Colonic mucosa (tissue), 4 donors: ENCODE data around the gene GADD45A. TPM values are rescaled to one million over a fixed set of nuclear protein-coding genes. Genes with fewer than 3 reads are reported as not detected.

Experiments used
- DNase-seq: peaks from one replicate; pipeline ENCODE4 v3.0.0-alpha.2; 2020
- H3K27ac ChIP-seq: fragments of 200-600 bp; one replicate; pipeline ENCODE4 v1.8.0; 2021
- H3K27me3 ChIP-seq: fragments of 200-600 bp; one replicate; pipeline ENCODE4 v1.8.0; 2021
- H3K36me3 ChIP-seq: fragments of 200-600 bp; one replicate; pipeline ENCODE4 v1.8.0; 2021
- H3K4me1 ChIP-seq: fragments of 200-600 bp; one replicate; pipeline ENCODE4 v1.8.0; 2021; ENCODE audit warnings: mild to moderate bottlenecking
- H3K4me3 ChIP-seq: fragments of 200-600 bp; one replicate; pipeline ENCODE4 v1.8.0; 2021
- H3K9ac ChIP-seq, 2 donors: one replicate each; pipeline ENCODE4 v1.7.0; 2013; ENCODE audit warnings: control low read depth in 2 of 2, low read depth in 2 of 2, low read length in 2 of 2
- H3K9me3 ChIP-seq: fragments of 200-600 bp; one replicate; pipeline ENCODE4 v1.8.0; 2021
- intact Hi-C: fragments of 100-400 bp; cut with DNase I; formaldehyde crosslinking; loops from one replicate; pipeline ENCODE4 v1.14.1; 2022
- total RNA-seq, 2 donors: library from RNA; stranded (reverse); fragmentation: NEBNext Ultra II Directional in 1 of 2; extraction: Animal tissue kit (Norgen Biotek cat#: 25700) in 1 of 2; gene quantifications; one replicate each; pipeline ENCODE4 v1.2.1, GENCODE V29; 2021
- TF ChIP-seq, protein P1 (sequence below): fragments of 200-600 bp; IDR thresholded peaks from one replicate; pipeline ENCODE4 v1.8.0; 2022; ENCODE audit warnings: antibody characterized with exemption, mild to moderate bottlenecking
- donor health status: healthy.
- donor health status: DM: no; HTN: no; CAD: no.
- donor health status: DM: no; HTN: no; CAD: no.

Gene GADD45A
- total RNA-seq, 2 donors from 2014 or later: 29.0 to 29.4 TPM

DNA sequence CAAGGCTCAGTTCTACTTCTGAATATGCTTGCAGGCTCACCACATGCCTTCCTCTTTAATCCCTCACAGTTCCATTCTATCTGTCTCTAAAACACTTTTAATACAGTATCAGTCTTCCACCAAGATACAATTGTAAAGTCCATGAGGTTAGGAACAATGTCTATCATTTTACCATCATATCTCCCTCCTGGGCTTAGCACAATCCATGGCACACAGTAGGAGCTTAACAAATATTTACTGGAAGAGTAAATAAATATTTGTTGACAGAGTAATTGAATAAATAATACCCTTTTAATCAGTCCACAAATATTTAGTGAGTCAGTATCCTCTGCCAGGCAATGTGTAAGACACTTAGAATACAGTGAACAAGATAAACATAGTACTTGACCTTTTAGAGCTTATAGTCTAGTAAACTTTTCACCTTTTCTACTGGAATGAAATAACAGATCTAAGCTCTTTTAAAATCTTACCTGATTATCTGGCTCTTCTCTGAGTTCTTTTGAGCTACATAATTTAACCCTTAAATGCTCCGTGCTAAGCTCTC is 12.7 kb upstream of the GADD45A start:
- H3K4me3 ChIP-seq: no peak overlapping the region
- no peaks in the 10 kb centered on the region for H3K9me3 ChIP-seq
- no peaks in the 10 kb centered on the region for H3K4me1 ChIP-seq
- TF ChIP-seq, protein P1, sequence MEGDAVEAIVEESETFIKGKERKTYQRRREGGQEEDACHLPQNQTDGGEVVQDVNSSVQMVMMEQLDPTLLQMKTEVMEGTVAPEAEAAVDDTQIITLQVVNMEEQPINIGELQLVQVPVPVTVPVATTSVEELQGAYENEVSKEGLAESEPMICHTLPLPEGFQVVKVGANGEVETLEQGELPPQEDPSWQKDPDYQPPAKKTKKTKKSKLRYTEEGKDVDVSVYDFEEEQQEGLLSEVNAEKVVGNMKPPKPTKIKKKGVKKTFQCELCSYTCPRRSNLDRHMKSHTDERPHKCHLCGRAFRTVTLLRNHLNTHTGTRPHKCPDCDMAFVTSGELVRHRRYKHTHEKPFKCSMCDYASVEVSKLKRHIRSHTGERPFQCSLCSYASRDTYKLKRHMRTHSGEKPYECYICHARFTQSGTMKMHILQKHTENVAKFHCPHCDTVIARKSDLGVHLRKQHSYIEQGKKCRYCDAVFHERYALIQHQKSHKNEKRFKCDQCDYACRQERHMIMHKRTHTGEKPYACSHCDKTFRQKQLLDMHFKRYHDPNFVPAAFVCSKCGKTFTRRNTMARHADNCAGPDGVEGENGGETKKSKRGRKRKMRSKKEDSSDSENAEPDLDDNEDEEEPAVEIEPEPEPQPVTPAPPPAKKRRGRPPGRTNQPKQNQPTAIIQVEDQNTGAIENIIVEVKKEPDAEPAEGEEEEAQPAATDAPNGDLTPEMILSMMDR: no peak
- no peaks in the 10 kb centered on the region for H3K36me3 ChIP-seq
- intact Hi-C loops: no loop called here
- no peak for DNase-seq
- H3K27me3 ChIP-seq: no peaks in the 10 kb centered on the region
- H3K27ac ChIP-seq: no peak overlapping the region
- no peak overlapping the region for H3K9ac ChIP-seq

DNA sequence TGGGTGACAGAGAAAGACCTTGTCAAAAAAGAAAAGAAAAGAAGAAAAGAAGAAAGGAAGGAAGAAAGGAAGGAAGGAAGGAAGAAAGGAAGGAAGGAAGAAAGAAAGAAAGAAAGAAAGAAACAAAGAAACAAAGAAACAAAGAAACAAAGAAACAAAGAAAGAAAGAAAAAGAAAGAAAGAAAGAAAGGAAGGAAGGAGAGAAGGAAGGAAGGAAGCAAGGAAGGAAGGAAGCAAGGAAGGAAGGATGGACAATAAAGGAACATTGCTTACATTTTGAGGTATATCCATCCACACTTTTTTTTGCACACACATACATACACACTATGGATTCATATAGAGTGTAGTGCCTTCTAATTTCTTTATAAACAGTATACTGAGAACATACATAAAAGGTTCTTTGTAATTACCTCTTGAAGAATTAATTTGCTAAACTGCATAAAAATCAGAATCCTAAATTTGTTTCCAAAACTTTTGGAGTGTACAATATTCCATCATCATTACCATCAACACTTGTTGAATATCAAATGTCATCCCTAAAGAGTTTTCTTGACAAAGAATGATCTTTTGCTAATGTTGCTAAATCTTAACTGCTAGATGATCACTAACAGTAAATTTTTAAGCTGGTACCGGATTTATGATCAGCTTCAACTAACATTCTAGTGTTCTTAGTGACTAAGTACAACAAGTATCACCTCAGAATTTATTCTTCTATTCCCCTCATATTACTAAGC is 11.4 kb upstream of the GADD45A start:
- H3K4me3 ChIP-seq: no peak overlapping the region
- H3K9ac ChIP-seq: no peak overlapping the region
- no peaks in the 10 kb centered on the region for H3K4me1 ChIP-seq
- intact Hi-C loops: no loop called here
- TF ChIP-seq, protein P1: no peak
- H3K9me3 ChIP-seq: no peaks in the 10 kb centered on the region
- no peaks in the 10 kb centered on the region for H3K36me3 ChIP-seq
- no peaks in the 10 kb centered on the region for H3K27me3 ChIP-seq
- no peak for DNase-seq
- H3K27ac ChIP-seq: no peak overlapping the region

DNA sequence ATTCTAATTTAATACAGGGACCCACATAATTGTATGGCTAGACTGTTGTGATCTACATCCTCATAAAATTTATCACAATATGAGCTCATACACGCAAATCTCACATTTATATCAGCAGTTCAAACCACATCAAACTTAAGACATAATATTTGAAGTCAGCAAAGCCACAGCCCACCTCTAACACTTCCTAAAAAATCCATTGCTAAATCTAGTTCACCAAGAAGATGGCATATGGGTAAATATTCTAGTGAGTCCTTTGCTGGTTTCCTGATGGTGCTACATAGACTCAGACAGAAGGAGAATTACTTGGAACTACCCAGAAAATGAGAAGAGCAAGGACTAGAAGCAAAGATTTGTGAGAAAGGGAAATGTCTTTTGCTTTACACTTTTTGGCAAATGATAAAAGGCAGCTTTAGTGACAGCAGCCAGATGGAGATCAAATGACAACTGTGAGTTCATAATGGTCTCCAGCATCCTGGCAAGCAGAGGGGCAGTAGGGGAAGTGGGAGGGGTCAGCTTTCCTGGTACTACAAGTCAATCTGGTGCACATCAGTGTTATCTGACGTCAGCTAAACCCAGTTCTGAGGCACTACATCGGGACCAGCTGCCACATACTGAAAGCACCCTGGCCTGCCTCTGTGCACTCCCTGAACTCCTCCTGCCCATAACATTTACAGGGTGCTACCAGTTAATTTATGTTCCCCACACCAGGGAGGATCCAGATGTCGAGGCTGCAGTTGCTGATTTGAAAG is 10.6 kb upstream of the GADD45A start:
- DNase-seq: no peak
- no peaks in the 10 kb centered on the region for H3K27me3 ChIP-seq
- no peak overlapping the region for H3K27ac ChIP-seq
- H3K4me1 ChIP-seq: no peaks in the 10 kb centered on the region
- no peak overlapping the region for H3K4me3 ChIP-seq
- H3K36me3 ChIP-seq: no peaks in the 10 kb centered on the region
- intact Hi-C loops: no loop called here
- H3K9ac ChIP-seq: no peak overlapping the region
- no peaks in the 10 kb centered on the region for H3K9me3 ChIP-seq
- TF ChIP-seq, protein P1: no peak

DNA sequence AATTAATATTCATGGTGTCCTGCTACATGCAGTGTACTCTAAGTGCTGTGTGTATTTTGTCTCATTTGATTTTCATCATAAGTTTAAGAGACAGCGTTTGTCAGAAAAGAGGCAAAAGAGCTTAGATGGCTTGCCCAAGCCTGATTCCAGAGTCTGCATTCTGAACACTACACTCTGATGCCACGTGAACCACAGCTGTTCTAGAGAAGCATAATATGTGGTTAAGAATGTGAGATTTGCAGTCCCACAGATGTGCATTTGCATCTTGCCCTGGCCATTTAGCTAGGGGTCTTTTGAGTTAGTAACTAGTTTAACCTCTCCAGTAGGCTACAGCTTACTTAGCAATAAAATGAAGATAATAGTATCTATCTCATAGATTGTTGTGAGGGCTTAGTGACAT is 9.2 kb upstream of the GADD45A start:
- H3K27ac ChIP-seq: no peak overlapping the region
- TF ChIP-seq, protein P1: no peak
- H3K9ac ChIP-seq: no peak overlapping the region
- H3K27me3 ChIP-seq: no peaks in the 10 kb centered on the region
- intact Hi-C loops: no loop called here
- H3K4me1 ChIP-seq: no peaks in the 10 kb centered on the region
- H3K4me3 ChIP-seq: no peak overlapping the region
- no peaks in the 10 kb centered on the region for H3K9me3 ChIP-seq
- no peaks in the 10 kb centered on the region for H3K36me3 ChIP-seq
- DNase-seq: no peak

DNA sequence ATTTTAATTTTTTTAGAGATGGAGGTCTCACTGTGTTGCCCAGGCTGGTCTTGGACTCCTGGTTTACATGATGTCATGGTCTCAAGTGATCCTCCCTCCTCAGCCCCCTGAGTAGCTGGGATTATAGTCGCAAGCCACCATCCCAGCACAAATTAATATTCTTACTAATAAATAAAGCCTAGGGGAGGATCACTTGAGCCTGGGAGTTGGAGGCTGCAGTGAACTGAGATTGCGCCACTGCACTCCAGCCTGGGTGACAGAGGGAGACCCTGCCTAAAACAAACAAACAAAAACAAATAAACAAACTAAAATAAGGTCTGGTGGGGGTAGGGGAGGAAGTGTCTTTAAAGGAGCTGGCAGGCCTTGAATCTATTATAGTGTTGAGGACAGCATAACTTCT is 8.7 kb upstream of the GADD45A start:
- no peak overlapping the region for H3K27ac ChIP-seq

More for the DNA sequence above, 8.7 kb upstream of the GADD45A start:
- DNase-seq: no peak
- Histone ChIP-seq H3K4me3 (no peak overlapping the region), H3K9me3 (no peaks in the 10 kb centered on the region), H3K27me3 (no peaks in the 10 kb centered on the region), H3K36me3 (no peaks in the 10 kb centered on the region), H3K4me1 (no peaks in the 10 kb centered on the region), H3K9ac (no peak overlapping the region)
- intact Hi-C loops: no loop called here
- TF ChIP-seq, protein P1: no peak
